IPS-20b (cell line): ENCODE results near the gene YWHAQ.

Experiments
- H3K27ac ChIP-seq: one replicate; pipeline ENCODE4 v1.5.1; 2013; ENCODE audit warnings: low read length
- H3K27me3 ChIP-seq: 2 replicates; pipeline ENCODE4 v1.6.1; 2013; ENCODE audit warnings: mild to moderate bottlenecking, low read length, inconsistent platforms; ENCODE audit not compliant: insufficient read depth
- H3K36me3 ChIP-seq: 2 replicates; pipeline ENCODE4 v1.6.1; 2013; ENCODE audit warnings: low read depth, mild to moderate bottlenecking, inconsistent platforms, low read length, moderate library complexity; ENCODE audit not compliant: insufficient read depth
- H3K4me1 ChIP-seq: 2 replicates; pipeline ENCODE4 v1.6.1; 2013; ENCODE audit warnings: mild to moderate bottlenecking, control low read depth, inconsistent platforms, low read length, moderate library complexity; ENCODE audit not compliant: insufficient read depth
- H3K4me3 ChIP-seq: 2 replicates; pipeline ENCODE4 v1.5.1; 2013; ENCODE audit warnings: mild to moderate bottlenecking, low read length, inconsistent platforms
- H3K9ac ChIP-seq: 2 replicates; pipeline ENCODE4 v1.6.1; 2013; ENCODE audit warnings: low read depth, mild to moderate bottlenecking, inconsistent platforms, low read length, moderate library complexity
- H3K9me3 ChIP-seq: 2 replicates; pipeline ENCODE4 v1.6.1; 2013; ENCODE audit warnings: mild to moderate bottlenecking, low read depth, low read length, inconsistent platforms; ENCODE audit not compliant: insufficient read depth

The YWHAQ gene

DNA sequence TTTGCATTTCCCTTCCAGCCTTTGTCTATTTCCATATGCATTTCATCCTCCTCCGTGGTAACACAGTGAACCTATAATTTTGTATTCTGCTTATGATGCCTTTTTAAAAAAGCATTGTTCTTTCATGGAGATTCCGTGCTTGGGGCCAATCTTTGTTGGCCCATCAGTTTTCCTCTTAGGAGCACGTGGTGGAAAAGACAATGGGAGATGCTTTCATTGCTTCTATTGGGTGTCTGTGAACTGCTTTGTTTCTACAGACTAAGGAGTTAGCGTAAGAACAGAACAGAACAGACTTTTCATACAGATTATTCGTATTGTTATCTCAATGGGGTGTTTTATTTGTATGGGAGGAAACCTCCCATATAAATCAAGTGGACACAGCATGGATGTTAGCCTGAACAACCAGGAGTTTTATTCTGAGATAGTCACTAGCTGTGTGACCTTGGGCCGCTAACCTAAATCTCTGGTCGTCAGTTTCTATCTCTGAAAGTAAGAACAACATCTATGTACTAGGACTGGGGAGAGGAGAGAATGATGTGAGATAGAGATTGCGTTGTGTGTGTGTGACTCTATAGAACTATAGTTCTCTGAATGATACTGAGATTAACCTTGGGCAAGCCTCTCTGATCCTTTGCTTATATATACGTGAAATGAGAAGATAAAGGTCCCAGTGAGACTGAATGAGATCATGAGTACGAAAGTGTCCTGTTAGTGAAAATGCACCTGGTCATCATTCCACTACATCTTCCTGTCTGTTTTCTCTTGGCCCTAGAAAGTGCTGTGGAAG lies 22.9 kb upstream of the YWHAQ start:
- Histone ChIP-seq H3K27ac (no peak overlapping the region), H3K9ac (no peak overlapping the region), H3K36me3 (no peaks in the 10 kb centered on the region), H3K27me3 (no peaks in the 10 kb centered on the region), H3K4me1 (peaks cover 7% of the 10 kb centered on the region; the same call in 1 of the 2 replicates), H3K9me3 (no peaks in the 10 kb centered on the region), H3K4me3 (no peak overlapping the region)

DNA sequence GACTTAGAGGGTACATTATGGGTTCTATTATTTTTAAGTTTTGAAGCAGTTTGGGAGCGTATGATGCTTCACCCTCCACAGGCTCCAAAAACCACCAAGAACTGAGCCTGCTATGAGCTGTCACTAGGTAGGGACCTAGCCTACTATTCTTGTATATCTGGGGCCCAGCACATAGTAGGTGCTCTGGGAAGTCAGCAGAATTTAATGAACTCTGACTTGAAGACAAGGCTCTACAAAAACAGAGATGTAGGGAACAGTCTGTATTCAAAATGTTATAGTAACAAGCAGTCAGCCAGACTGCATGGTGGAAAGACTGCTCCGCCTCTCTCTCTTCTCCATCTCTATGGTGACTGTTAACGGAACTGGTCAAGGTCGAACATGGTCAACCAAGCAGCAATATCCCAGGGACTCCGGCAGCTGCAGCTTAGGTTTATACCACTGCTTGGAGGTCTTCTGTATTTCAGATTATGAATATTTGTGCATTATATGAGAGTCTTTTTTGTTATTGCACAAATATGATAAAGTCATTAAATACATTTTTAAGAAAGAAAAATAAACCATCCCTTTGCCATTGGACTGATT lies 22.2 kb upstream of the YWHAQ start:
- H3K9ac ChIP-seq = no peak overlapping the region
- no peaks in the 10 kb centered on the region for H3K27me3 ChIP-seq
- no peak overlapping the region for H3K4me3 ChIP-seq
- H3K9me3 ChIP-seq = no peaks in the 10 kb centered on the region
- no peaks in the 10 kb centered on the region for H3K36me3 ChIP-seq
- H3K4me1 ChIP-seq = peaks cover 7% of the 10 kb centered on the region; the same call in 1 of the 2 replicates
- no peak overlapping the region for H3K27ac ChIP-seq

DNA sequence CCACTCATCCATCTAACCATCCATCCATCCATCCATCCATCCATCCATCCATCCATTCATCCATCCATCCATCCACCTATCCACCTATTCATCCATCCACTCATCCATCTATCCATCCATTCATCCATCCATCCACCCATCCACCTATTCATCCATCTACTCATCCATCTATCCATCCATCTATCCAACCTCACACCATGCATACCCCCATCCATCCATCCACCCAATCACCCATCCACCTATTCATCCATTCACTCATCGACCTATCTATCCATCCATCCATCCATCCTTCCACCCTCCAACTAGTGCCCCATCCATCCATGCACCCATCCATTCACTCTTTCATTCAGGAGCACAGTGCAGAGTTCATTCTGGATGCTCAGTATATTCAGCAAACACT lies 21.5 kb upstream of the YWHAQ start:
- no peak overlapping the region for H3K27ac ChIP-seq
- no peaks in the 10 kb centered on the region for H3K27me3 ChIP-seq
- no peaks in the 10 kb centered on the region for H3K36me3 ChIP-seq
- H3K9ac ChIP-seq = no peak overlapping the region
- H3K4me1 ChIP-seq = peaks cover 7% of the 10 kb centered on the region; the same call in 1 of the 2 replicates
- no peaks in the 10 kb centered on the region for H3K9me3 ChIP-seq
- no peak overlapping the region for H3K4me3 ChIP-seq

DNA sequence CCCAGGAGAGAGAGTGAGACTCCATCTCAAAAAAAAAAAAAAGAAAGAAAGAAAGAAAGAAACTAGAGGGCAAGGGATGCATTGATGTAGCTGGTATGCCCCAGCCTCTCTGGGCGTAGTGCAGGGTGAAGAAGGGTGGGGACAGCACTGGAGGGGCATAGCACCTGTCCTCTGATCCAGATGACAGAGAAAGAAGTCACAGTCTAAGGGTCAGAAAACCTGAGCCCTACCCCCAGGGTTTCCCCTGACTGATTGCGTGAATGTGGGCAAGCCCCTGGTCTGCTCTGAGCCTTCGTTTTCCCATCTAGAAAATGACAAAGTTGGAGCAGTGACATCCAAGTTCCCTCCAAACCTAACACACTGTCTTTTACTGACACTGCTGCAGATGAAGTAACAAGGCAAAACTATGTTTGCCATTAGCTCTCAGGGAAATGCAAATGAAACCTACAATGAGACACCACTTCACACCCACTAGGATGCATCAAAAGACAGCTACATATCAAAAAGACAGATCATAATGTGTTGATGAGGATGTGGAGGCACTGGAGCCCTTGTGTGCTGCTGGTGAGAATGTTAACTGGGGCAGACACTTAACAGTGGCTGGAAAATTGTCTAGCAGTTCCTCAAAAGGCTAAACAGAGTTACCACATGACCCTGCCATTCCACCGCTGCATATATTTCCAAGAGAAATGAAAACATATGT lies 19.5 kb upstream of the YWHAQ start:
- H3K9me3 ChIP-seq = no peaks in the 10 kb centered on the region
- H3K4me1 ChIP-seq = peaks cover 7% of the 10 kb centered on the region; the same call in 1 of the 2 replicates
- H3K9ac ChIP-seq = no peak overlapping the region
- H3K36me3 ChIP-seq = no peaks in the 10 kb centered on the region
- H3K4me3 ChIP-seq = no peak overlapping the region
- no peaks in the 10 kb centered on the region for H3K27me3 ChIP-seq
- no peak overlapping the region for H3K27ac ChIP-seq

DNA sequence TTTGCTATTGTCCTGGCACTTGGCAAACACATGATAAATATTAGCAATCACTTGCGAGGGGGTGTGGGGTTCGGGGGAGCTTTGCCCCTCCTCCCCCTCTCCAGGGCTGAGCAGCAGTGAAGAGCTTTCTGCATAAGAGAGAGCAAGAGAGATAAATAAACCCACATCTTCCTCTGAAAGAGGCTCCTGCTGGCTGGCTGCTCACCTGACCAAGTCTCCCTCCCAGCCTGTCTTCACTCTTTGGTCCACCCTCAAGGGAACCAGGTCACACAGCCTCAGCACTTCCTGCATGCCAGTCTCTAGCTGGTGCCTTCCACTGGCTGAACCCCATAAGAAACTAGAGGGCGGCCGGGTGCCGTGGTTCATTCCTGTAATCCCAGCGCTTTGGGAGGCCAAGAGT lies 18.5 kb upstream of the YWHAQ start:
- Histone ChIP-seq H3K4me1 (peaks cover 7% of the 10 kb centered on the region; the same call in 1 of the 2 replicates), H3K4me3 (no peak overlapping the region), H3K9me3 (no peaks in the 10 kb centered on the region), H3K36me3 (no peaks in the 10 kb centered on the region), H3K27ac (no peak overlapping the region), H3K27me3 (no peaks in the 10 kb centered on the region), H3K9ac (no peak overlapping the region)

DNA sequence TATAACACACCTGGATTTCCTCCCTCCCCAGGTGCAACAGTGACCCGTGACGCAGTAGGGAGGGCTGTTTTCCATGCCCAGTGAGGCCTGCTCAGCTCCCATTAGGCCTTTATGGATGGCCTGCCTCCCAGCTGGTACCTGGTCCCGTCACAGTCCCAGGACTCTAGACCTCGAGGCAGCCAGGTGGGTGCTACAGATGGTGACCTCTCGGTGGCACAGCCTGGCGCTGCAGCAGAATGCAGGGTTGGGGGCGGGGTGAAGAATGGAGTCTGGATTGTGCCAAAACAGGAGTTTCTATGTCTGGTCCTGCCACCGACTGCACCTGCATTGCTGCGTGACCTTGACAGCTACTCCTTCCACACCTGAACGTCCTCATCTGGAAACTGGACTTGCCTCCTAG lies 18.0 kb upstream of the YWHAQ start:
- no peak overlapping the region for H3K4me3 ChIP-seq
- H3K9me3 ChIP-seq = no peaks in the 10 kb centered on the region
- H3K27me3 ChIP-seq = no peaks in the 10 kb centered on the region; the same call in 1 of the 2 replicates
- H3K27ac ChIP-seq = no peak overlapping the region
- no peak overlapping the region for H3K9ac ChIP-seq
- peaks cover 7% of the 10 kb centered on the region; the same call in 1 of the 2 replicates for H3K4me1 ChIP-seq
- H3K36me3 ChIP-seq = no peaks in the 10 kb centered on the region

DNA sequence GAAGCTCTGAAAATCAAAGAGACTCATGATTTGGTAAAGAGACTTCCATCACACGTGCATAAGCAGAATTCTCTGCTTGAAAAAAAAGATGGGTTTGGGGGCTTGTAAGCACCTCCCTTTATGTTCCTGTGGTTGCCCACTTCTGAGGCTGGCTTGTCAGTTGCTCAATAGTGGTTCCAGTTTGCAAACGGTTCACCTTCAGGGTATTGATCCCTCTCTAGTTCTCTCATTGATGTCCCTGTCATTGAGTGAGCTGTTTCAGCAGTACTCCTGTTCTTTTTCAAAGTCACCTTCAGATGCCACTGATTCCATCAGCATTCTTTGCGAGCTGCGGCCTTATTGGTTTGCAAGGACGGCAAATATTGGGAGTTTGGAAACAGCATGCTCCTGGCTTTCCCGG lies 17.1 kb upstream of the YWHAQ start:
- H3K9me3 ChIP-seq = no peaks in the 10 kb centered on the region
- peaks cover 7% of the 10 kb centered on the region; the same call in 1 of the 2 replicates for H3K4me1 ChIP-seq
- H3K36me3 ChIP-seq = no peaks in the 10 kb centered on the region
- no peaks in the 10 kb centered on the region; the same call in 1 of the 2 replicates for H3K27me3 ChIP-seq
- no peak overlapping the region for H3K9ac ChIP-seq
- no peak overlapping the region for H3K4me3 ChIP-seq
- no peak overlapping the region for H3K27ac ChIP-seq

DNA sequence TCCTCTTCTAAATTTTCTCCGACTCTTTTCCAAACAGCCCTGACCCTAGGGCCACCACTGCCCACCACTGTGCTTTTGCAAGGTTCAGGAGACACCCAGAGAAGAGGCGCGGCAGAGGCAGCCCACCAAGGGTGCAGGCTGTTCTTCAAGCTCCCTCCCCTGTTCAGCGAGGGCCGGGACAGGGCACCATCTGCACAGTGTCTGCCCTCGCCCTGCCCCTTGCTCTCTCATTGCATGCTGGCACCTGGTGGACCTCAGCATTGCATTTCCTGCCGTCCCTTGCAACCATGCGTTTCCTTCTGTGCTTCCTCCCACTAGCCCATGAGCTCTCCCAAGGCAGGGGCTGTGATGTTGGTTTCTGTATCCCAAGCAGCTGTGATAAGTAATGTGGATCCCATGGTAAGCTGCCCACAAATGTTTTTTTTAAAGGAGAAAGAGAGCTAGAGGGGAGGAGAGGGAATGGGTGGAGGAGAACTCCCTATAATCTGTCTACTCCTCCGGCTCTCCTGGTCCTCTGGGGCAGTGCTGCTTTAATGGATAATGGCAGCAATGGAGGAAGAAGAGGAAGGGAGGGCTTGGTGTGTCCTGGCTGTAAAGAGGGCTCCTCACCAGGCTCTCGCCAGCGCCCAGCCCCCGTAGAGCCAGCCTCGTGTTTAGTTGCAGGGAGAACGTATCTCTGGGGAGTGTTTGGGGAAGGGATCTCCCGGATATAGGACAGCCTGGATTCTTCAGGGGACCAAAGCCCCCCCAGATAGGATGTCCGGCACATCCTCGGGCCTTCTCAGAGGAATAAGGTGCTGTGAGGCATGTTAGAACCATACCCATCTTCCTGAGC lies 15.6 kb upstream of the YWHAQ start:
- Histone ChIP-seq H3K27ac (no peak overlapping the region), H3K36me3 (no peaks in the 10 kb centered on the region), H3K27me3 (no peaks in the 10 kb centered on the region; the same call in 1 of the 2 replicates), H3K9me3 (no peaks in the 10 kb centered on the region), H3K4me3 (no peak overlapping the region), H3K9ac (no peak overlapping the region), H3K4me1 (peaks cover 7% of the 10 kb centered on the region; the same call in 1 of the 2 replicates)

DNA sequence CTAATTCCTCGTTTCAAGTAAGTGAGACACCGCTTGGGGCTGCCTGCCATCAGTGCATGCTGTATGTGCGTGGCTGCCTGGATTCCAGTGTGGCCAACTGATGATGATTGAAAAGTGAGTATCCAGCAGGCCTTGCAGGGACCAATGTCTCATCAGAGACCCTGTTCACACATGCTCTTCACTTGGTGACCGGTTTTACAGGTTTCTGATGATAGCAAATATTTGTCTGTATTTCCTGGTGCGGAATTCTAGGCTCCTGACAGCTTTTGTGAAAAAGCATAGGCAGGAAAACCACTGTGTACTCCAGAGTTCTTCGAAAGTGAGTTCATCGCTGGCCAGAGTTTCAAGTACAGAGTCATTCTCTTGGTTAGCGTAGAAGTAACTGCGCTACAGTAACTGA lies 13.8 kb upstream of the YWHAQ start:
- no peaks in the 10 kb centered on the region for H3K9me3 ChIP-seq
- peaks cover 7% of the 10 kb centered on the region for H3K27me3 ChIP-seq
- no peaks in the 10 kb centered on the region for H3K36me3 ChIP-seq
- no peaks in the 10 kb centered on the region for H3K4me1 ChIP-seq
- no peak overlapping the region for H3K27ac ChIP-seq
- no peak overlapping the region for H3K4me3 ChIP-seq
- H3K9ac ChIP-seq = no peak overlapping the region

DNA sequence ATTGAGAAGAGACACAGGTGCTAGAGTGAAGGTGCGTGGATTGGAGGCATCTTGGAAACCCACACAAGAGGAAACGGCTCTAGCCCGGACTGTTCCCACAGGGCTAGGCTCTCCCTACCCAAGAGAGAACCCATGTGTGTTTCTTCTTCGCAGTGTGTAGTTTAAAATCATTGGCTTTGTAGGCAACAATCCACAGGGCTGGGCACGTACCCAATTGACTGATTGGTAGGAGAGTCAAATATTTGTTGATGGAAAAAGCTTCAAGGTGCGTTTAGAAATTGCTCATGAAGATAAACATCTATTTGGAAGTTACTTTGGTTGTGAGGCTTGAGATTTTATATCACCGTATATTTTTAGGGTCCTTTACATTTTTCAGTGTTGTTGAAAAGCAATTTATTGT lies 13.2 kb upstream of the YWHAQ start:
- H3K9me3 ChIP-seq = no peaks in the 10 kb centered on the region
- no peaks in the 10 kb centered on the region for H3K4me1 ChIP-seq
- H3K27me3 ChIP-seq = peaks cover 7% of the 10 kb centered on the region
- H3K4me3 ChIP-seq = no peak overlapping the region
- H3K36me3 ChIP-seq = no peaks in the 10 kb centered on the region
- no peak overlapping the region for H3K27ac ChIP-seq
- H3K9ac ChIP-seq = no peak overlapping the region

DNA sequence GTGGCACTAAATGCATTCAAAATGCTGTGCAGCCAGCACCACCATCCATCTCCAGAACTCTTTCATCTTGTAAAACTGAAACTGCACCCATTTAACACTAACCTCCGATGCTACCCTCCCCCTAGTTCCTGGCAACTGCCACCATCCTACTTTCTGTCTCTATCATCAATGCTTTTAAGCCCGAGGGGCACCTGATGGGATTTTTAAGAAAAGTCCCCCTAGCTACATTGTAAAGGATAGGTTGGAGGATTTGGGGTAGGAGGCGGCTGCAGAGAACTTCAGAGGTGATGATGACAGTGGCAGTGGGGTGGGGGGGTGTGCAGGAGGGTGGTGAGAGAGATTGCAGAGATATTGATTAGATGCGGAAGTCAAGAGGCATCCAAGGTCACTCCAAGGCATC lies 10.8 kb upstream of the YWHAQ start:
- H3K27me3 ChIP-seq = peaks cover 7% of the 10 kb centered on the region
- peaks cover 4% of the 10 kb centered on the region; the same call in 1 of the 2 replicates for H3K4me1 ChIP-seq
- no peak overlapping the region for H3K9ac ChIP-seq
- H3K4me3 ChIP-seq = no peak overlapping the region
- H3K9me3 ChIP-seq = no peaks in the 10 kb centered on the region
- no peaks in the 10 kb centered on the region for H3K36me3 ChIP-seq
- H3K27ac ChIP-seq = no peak overlapping the region
